BLaER1 (cell line): Measurements from ENCODE around the gene HEBP2.

ENCODE experiments used
- H3K27ac ChIP-seq: shearing (Covaris generic); formaldehyde crosslinking; 2 replicates; pipeline ENCODE4 v1.8.1; 2022
- H3K27me3 ChIP-seq: shearing (Covaris generic); formaldehyde crosslinking; 2 replicates; pipeline ENCODE4 v1.8.1; 2022
- H3K36me3 ChIP-seq: shearing (Covaris generic); formaldehyde crosslinking; 2 replicates; pipeline ENCODE4 v1.8.1; 2022
- H3K4me1 ChIP-seq: shearing (Covaris generic); formaldehyde crosslinking; 2 replicates; pipeline ENCODE4 v1.8.1; 2022
- H3K4me2 ChIP-seq: shearing (Covaris generic); formaldehyde crosslinking; 2 replicates; pipeline ENCODE4 v1.8.1; 2022
- H3K4me3 ChIP-seq: shearing (Covaris generic); formaldehyde crosslinking; 2 replicates; pipeline ENCODE4 v1.8.1; 2022
- H3K9ac ChIP-seq: shearing (Covaris generic); formaldehyde crosslinking; 2 replicates; pipeline ENCODE4 v1.8.1; 2022
- H3K9me3 ChIP-seq: shearing (Covaris generic); formaldehyde crosslinking; 2 replicates; pipeline ENCODE4 v1.8.1; 2022
- H4K20me1 ChIP-seq: shearing (Covaris generic); formaldehyde crosslinking; 2 replicates; pipeline ENCODE4 v1.8.1; 2022
- Cebpa-rat ChIP-seq: shearing (Covaris generic); IDR thresholded peaks from 2 replicates; pipeline ENCODE4 v1.8.1; 2022

The HEBP2 gene

GRCh38 chr6:138468320-138469015 lies 64.4 kb downstream of the HEBP2 start:
- no peak overlapping the region for H3K4me3 ChIP-seq
- H3K4me1 ChIP-seq: no peaks in the 10 kb centered on the region
- no peak overlapping the region for H3K4me2 ChIP-seq
- H3K27ac ChIP-seq: no peak overlapping the region
- no peak overlapping the region for H3K9ac ChIP-seq
- H4K20me1 ChIP-seq: no peaks in the 10 kb centered on the region
- no peaks in the 10 kb centered on the region for H3K27me3 ChIP-seq
- TF ChIP-seq Cebpa-rat: no peak
- H3K36me3 ChIP-seq: peaks cover 87% of the 10 kb centered on the region
- H3K9me3 ChIP-seq: no peaks in the 10 kb centered on the region
